Measurements from ENCODE around the gene SAMSN1. TPM values are rescaled to one million over a fixed set of nuclear protein-coding genes. Genes with fewer than 3 reads are reported as not detected.

The SAMSN1 gene
- total RNA-seq, 2 donors from 2014 or later: 1.8 to 4.6 TPM

DNA sequence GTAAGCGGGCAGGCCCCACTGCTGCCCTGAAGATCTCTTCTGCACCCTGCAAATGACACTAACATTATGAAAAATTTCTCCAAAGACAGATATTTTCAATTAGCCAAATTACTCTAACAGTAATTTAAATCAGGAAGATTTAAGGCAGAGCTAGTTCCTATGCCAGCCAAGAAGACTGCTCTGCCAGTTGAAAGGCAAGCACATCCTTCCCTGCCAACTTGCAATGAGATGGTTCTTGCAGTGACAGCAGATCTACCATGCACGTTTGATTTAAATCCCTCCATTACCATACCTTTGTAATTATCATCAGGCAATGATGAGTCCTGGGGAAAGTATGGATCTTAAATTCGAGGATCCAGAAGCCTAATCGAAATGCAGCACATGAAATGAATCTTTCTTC, 76.5 kb downstream of the SAMSN1 start:
- DNase-seq: no peak
- TF ChIP-seq, protein P1, sequence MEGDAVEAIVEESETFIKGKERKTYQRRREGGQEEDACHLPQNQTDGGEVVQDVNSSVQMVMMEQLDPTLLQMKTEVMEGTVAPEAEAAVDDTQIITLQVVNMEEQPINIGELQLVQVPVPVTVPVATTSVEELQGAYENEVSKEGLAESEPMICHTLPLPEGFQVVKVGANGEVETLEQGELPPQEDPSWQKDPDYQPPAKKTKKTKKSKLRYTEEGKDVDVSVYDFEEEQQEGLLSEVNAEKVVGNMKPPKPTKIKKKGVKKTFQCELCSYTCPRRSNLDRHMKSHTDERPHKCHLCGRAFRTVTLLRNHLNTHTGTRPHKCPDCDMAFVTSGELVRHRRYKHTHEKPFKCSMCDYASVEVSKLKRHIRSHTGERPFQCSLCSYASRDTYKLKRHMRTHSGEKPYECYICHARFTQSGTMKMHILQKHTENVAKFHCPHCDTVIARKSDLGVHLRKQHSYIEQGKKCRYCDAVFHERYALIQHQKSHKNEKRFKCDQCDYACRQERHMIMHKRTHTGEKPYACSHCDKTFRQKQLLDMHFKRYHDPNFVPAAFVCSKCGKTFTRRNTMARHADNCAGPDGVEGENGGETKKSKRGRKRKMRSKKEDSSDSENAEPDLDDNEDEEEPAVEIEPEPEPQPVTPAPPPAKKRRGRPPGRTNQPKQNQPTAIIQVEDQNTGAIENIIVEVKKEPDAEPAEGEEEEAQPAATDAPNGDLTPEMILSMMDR (IDR thresholded peaks at IDR 0.05): no peak
- no peak for TF ChIP-seq POLR2A (IDR thresholded peaks at IDR 0.05)
- intact Hi-C loops (cut with DNase I): no loop called here
- no peaks in the 10 kb centered on the region for H3K36me3 ChIP-seq (replicated peaks in 1 of 2; ENCODE audit: insufficient read depth in 1 of 2, low read depth in 2 of 2)
- 37 to 54% methylated on average over 4 of the region's 4 CpGs for WGBS, 2 donors
- H3K27ac ChIP-seq: no peak overlapping the region
- no peak overlapping the region for H3K4me3 ChIP-seq
- H3K4me1 ChIP-seq: no peaks in the 10 kb centered on the region
- ATAC-seq: no peak
- no peaks in the 10 kb centered on the region for H3K9me3 ChIP-seq
- no peaks in the 10 kb centered on the region for H3K27me3 ChIP-seq

DNA sequence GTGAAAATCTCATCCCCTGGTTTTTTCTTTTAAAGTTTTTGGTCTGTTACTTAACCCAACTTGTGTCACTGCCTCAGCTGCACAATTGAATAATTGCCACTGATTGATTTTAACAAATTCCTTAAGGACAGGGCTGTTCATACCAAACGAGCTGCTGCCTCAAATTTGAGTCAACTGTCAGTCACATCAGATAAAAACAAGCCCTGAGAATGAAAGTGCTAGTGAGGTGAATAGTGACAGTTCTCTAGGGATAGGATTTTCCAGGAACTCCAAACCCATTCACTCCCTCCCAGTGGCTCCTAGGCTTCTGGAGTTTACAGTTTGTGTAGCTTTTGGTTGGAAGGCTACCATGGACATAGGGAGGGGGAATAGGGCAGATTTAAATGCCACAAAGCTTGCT, 79.4 kb downstream of the SAMSN1 start:
- Histone ChIP-seq H3K27me3 (no peaks in the 10 kb centered on the region), H3K4me3 (no peak overlapping the region), H3K36me3 (replicated peaks in 1 of 2; ENCODE audit: insufficient read depth in 1 of 2, low read depth in 2 of 2) (no peaks in the 10 kb centered on the region), H3K4me1 (no peaks in the 10 kb centered on the region), H3K9me3 (no peaks in the 10 kb centered on the region), H3K27ac (no peak overlapping the region)
- TF ChIP-seq, protein P1 (IDR thresholded peaks at IDR 0.05): no peak
- TF ChIP-seq POLR2A (IDR thresholded peaks at IDR 0.05): no peak
- intact Hi-C loops (cut with DNase I): no loop called here
- WGBS, 2 donors: 0 to 13% methylated on average over 1 of the region's 1 CpG
- DNase-seq (no peak), ATAC-seq (no peak)

DNA sequence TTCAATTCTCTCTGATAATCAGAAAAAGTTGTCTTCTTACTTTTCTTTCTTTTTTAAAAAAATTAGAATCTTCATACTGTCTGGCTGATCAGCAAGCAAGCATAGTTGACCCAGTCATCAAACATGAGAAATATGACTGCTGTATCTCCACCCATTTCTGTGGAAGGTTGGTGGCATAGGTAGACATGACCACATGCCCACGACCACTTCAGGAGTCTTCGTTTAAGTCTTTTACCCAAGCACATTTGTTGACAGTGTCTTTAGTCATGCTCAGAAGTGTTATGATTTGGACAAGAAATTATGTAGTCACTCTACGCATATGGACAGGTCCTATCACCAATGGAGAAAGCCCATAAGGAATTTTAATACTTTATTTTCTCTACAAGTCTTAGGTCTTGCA, 88.4 kb downstream of the SAMSN1 start:
- DNase-seq (no peak), ATAC-seq (no peak)
- Histone ChIP-seq H3K9me3 (no peaks in the 10 kb centered on the region), H3K4me3 (no peak overlapping the region), H3K27ac (no peak overlapping the region), H3K27me3 (no peaks in the 10 kb centered on the region), H3K36me3 (replicated peaks in 1 of 2; ENCODE audit: insufficient read depth in 1 of 2, low read depth in 2 of 2) (no peaks in the 10 kb centered on the region), H3K4me1 (no peaks in the 10 kb centered on the region)
- TF ChIP-seq POLR2A (IDR thresholded peaks at IDR 0.05): no peak
- TF ChIP-seq, protein P1 (IDR thresholded peaks at IDR 0.05): no peak
- intact Hi-C loops (cut with DNase I): no loop called here
- WGBS, 2 donors: 63 to 72% methylated on average over 3 of the region's 3 CpGs

DNA sequence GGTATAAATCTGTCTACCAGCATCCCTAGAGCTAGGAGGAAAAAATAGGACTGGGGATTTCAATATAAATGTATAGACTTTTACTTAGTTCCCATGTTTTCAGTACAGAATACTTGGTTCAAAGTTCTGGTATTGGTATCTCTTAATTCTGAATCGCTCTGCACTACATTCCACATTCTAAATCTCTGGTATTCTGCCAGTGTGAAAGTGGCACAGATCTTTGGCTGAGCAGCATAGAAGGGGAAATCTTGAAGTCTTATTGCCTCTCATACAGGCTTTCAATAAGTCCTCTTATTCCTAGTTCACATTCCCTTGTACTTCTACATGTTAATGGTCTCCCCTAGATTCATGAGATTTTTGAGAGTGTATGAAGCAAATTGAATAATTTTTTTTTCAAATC, 89.2 kb downstream of the SAMSN1 start:
- no peak for TF ChIP-seq POLR2A (IDR thresholded peaks at IDR 0.05)
- TF ChIP-seq, protein P1 (IDR thresholded peaks at IDR 0.05): no peak
- no peak for ATAC-seq
- no peaks in the 10 kb centered on the region for H3K27me3 ChIP-seq
- no peak overlapping the region for H3K27ac ChIP-seq
- no peak for DNase-seq
- H3K4me1 ChIP-seq: no peaks in the 10 kb centered on the region
- no peak overlapping the region for H3K4me3 ChIP-seq
- no peaks in the 10 kb centered on the region for H3K36me3 ChIP-seq (replicated peaks in 1 of 2; ENCODE audit: insufficient read depth in 1 of 2, low read depth in 2 of 2)
- no peaks in the 10 kb centered on the region for H3K9me3 ChIP-seq
- intact Hi-C loops (cut with DNase I): no loop called here
- 82 to 83% methylated on average over 1 of the region's 1 CpG for WGBS, 2 donors

Data from body of pancreas (tissue), 4 donors.